Measurements from ENCODE around the gene LPAR5.

LPAR5 gene

GRCh38 chr12:6646276-6647082, 10.7 kb upstream of the LPAR5 start:
- TF ChIP-seq GATA2 (IDR thresholded peaks at IDR 0.05; ENCODE audit: low read depth, low read length), result no peak
- TF ChIP-seq GATA3 (IDR thresholded peaks at IDR 0.05; ENCODE audit: low read depth, low read length), result no peak

DNA sequence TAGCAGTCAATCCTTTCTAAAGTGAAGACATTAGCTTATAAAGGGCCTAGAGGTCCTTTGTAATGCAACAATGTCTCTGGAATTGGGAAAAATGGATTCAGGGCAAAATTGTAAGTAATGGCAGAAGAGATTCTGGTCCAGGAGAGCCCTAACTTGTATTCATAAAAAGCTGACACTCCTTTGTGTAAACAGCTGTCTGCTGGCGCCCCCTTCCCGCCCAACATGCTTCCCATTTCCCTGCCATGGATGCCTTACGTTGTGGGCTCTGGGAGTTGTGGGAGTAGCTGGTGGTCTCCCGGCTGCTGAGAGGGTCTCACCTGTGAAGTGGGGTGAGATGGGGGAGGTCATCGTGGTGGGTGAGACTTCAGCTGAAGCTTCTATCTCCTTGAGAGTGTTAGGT, 9.1 kb upstream of the LPAR5 start:
- TF ChIP-seq GATA3 (IDR thresholded peaks at IDR 0.05; ENCODE audit: low read depth, low read length), result no peak
- TF ChIP-seq GATA2 (IDR thresholded peaks at IDR 0.05; ENCODE audit: low read depth, low read length), result no peak

DNA sequence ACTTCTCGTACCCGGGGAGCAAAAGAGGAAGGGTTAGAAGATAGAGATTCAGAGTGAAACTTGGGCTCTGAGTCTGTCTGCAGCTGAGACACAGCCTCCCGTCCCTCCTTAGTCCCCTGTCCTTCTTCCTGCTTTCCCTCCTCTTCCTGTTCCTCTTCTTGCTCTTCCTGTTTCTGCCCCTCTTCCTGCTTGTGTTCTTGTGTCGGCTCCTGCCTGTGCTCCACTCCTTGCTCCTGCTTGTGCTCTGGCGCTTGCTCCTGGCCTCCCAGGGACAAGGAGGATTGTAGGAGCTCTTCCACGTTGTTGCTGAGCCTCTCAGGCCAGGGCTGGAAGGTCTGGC, 8.5 kb upstream of the LPAR5 start:
- TF ChIP-seq GATA3 (IDR thresholded peaks at IDR 0.05; ENCODE audit: low read depth, low read length) (no peak), GATA2 (IDR thresholded peaks at IDR 0.05; ENCODE audit: low read depth, low read length) (no peak)

- TF ChIP-seq GATA2 (IDR thresholded peaks at IDR 0.05; ENCODE audit: low read depth, low read length), result no peak
- no peak for TF ChIP-seq GATA3 (IDR thresholded peaks at IDR 0.05; ENCODE audit: low read depth, low read length)
Observed at GRCh38 chr12:6643569-6644256, 8.0 kb upstream of the LPAR5 start.

GRCh38 chr12:6641131-6641530, 5.4 kb upstream of the LPAR5 start:
- TF ChIP-seq GATA3 (IDR thresholded peaks at IDR 0.05; ENCODE audit: low read depth, low read length), result no peak
- no peak for TF ChIP-seq GATA2 (IDR thresholded peaks at IDR 0.05; ENCODE audit: low read depth, low read length)

DNA sequence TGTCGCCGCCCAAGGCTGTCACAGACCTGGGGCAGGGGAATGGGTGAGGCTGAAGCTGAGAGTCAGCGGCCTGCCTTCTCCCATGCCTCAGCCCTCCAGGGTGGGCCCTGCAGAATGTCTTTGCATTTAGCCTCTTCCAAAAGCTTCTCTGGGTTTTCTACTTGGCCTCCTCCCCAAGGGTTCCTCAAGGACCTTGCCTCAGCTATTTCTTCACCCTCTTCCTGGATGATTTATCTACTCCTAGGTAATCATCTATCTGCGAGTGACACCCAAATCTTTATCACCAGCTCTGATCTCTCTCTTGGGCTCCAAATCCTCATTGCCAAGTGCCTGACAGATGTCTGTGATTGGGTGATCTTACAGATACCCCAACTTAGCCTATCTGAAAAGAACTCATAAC, 4.7 kb upstream of the LPAR5 start:
- TF ChIP-seq GATA2 (IDR thresholded peaks at IDR 0.05; ENCODE audit: low read depth, low read length) (no peak), GATA3 (IDR thresholded peaks at IDR 0.05; ENCODE audit: low read depth, low read length) (no peak)

DNA sequence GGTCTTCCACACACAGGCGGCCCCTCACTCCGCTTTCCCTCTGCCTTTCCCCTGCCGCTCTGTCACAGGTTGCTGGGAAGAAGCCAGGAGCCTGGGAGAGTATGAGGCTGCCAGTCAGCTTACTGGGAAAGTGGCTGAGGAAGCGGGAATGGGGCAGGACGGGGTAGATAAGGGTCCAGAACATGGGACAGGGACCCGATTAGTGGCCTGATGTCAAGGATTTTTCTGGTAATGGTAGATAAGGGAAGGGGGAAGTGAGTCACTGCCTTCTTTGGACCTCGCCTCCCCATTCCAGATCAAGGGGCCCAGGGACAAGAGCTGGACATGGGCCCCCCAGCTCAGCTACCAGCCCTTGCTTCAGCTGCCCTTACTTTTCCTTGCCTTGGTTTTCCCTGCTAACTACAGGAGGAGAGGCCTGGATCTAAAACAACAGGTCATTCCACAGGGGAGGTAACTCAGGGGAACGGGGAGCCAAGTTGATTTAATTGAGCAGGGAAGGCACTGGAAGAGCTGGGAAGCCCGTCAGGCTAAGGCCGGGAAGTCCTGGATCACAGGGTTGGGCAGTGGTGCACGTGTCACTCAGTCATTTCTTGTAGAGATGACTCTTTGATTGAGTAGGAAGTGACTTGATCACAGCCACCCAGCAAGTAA, 3.5 kb upstream of the LPAR5 start:
- TF ChIP-seq GATA2 (IDR thresholded peaks at IDR 0.05; ENCODE audit: low read depth, low read length) (no peak), GATA3 (IDR thresholded peaks at IDR 0.05; ENCODE audit: low read depth, low read length) (no peak)

GRCh38 chr12:6638305-6638704, 2.5 kb upstream of the LPAR5 start:
- TF ChIP-seq GATA3 (IDR thresholded peaks at IDR 0.05; ENCODE audit: low read depth, low read length) (no peak), GATA2 (IDR thresholded peaks at IDR 0.05; ENCODE audit: low read depth, low read length) (no peak)

DNA sequence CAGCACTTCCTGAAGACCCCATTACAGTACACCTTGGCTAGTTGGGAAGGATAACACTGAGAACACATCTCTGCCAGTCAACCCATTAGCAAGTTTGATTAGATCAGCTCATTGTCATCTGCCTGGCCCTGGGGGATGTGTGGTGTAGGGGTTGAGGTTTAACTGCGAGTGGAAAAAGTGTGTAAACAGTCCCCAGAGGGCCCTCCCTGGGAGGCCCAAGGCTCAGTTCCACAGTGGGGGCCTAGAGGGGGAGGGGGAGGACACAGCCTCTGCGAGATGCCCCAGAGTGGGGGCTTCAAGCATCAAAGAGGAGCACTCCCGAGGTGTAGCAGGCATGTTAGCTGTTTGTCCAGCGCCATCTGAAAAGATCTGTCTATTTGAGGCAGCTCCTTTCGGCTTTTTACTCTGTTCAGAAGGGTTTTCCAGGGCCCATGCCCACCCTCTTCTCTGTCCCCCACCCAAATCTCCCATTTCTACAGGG, 344 bp downstream of the LPAR5 start:
- peak; percentile 43; the same call in 1 of the 2 replicates for TF ChIP-seq GATA2 (IDR thresholded peaks at IDR 0.05; ENCODE audit: low read depth, low read length)
- no peak for TF ChIP-seq GATA3 (IDR thresholded peaks at IDR 0.05; ENCODE audit: low read depth, low read length)

GRCh38 chr12:6632026-6632983, 3.5 kb downstream of the LPAR5 start:
- TF ChIP-seq GATA3 (IDR thresholded peaks at IDR 0.05; ENCODE audit: low read depth, low read length) (no peak), GATA2 (IDR thresholded peaks at IDR 0.05; ENCODE audit: low read depth, low read length) (no peak)

DNA sequence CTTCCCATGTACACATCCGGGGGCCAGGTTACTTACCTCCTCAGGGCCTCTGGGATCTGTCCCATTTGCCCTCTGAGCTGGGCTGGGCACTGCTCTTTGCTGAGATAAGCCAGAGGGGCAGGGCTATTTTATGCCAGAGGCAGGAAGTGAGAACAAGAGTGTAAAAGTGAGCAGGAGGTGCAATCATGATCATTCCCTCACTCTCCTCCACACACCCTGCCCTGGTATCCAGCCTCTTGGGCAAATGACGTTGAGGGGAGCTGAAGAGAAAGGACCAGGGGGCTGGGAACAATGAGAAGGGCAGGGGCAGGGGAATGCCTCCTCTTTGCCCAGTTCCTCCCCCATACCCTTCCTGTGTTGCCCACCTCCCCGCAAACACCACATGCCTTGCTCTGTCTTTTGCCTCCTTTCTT, 4.2 kb downstream of the LPAR5 start:
- TF ChIP-seq GATA3 (IDR thresholded peaks at IDR 0.05; ENCODE audit: low read depth, low read length) (no peak), GATA2 (IDR thresholded peaks at IDR 0.05; ENCODE audit: low read depth, low read length) (no peak)

DNA sequence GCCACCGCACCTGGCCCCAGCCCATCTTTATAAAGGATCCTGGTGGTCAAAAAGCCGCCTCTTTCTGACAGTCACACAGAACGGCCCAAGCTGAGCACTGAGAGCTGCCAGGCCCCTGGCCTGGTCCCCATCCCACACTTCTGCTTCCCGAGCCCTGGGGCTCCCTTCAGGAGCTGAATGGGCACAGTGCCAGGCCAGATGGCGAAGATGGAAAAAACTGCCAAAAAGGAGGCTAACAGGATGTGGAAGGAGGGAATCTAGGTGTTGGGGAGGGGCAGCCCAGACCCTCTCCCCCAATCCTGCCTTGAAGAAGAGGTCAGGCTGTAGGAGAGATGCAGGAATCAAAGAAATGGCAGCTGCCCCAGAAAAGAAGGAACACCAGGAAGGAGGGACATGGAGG, 5.0 kb downstream of the LPAR5 start:
- no peak for TF ChIP-seq GATA3 (IDR thresholded peaks at IDR 0.05; ENCODE audit: low read depth, low read length)
- no peak for TF ChIP-seq GATA2 (IDR thresholded peaks at IDR 0.05; ENCODE audit: low read depth, low read length)

- TF ChIP-seq GATA2 (IDR thresholded peaks at IDR 0.05; ENCODE audit: low read depth, low read length), result no peak
- no peak for TF ChIP-seq GATA3 (IDR thresholded peaks at IDR 0.05; ENCODE audit: low read depth, low read length)
Observed at GRCh38 chr12:6627616-6628015, 8.1 kb downstream of the LPAR5 start.

All from SH-SY5Y (cell line).